ENCODE measurements around the gene BCL3. TPM values are rescaled to one million over a fixed set of nuclear protein-coding genes. Genes with fewer than 3 reads are reported as not detected.

BCL3 gene
- total and polyA plus RNA-seq, 2 of the 13 experiments (the other 11 are each of a cell fraction or from before 2014, with no cell fraction given): 2.3 to 4.0 TPM

DNA sequence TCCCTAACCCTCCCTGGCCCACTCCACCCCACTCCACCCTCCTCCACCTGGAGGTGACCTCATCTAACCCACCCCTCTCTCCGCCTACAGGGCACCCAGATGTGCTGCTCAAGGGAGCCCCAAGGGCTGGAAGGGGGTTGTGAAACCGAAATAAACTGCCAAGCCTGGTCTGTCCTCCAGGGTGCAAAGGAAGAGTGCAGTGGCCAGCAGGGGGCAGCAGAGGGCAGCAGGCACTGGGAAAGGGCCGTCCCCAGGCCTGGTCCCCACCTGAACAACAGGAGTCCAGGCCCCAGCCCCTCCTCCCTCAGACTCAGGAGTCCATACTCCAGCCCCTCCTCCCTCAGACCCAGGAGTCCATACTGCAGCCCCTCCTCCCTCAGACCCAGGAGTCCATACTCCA is 52.0 kb downstream of the BCL3 start (continued):
- TF ChIP-seq ZSCAN30 (CRISPR knock-in tag; IDR thresholded peaks at IDR 0.05): no peak
- TF ChIP-seq YEATS2 (CRISPR knock-in tag; IDR thresholded peaks at IDR 0.05; ENCODE audit: borderline replicate concordance): peak; percentile 29; the same call in 1 of the 2 replicates
- TF ChIP-seq, protein P1, sequence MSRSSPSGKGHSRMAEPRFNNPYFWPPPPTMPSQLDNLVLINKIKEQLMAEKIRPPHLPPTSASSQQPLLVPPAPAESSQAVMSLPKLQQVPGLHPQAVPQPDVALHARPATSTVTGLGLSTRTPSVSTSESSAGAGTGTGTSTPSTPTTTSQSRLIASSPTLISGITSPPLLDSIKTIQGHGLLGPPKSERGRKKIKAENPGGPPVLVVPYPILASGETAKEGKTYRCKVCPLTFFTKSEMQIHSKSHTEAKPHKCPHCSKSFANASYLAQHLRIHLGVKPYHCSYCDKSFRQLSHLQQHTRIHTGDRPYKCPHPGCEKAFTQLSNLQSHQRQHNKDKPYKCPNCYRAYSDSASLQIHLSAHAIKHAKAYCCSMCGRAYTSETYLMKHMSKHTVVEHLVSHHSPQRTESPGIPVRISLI (CRISPR knock-in tag; IDR thresholded peaks at IDR 0.05; ENCODE audit: borderline replicate concordance): no peak; the same call in 1 of the 2 replicates
- TF ChIP-seq, protein P2, sequence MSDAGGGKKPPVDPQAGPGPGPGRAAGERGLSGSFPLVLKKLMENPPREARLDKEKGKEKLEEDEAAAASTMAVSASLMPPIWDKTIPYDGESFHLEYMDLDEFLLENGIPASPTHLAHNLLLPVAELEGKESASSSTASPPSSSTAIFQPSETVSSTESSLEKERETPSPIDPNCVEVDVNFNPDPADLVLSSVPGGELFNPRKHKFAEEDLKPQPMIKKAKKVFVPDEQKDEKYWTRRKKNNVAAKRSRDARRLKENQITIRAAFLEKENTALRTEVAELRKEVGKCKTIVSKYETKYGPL (CRISPR knock-in tag; IDR thresholded peaks at IDR 0.05): no peak
- no peak for TF ChIP-seq ZNF335 (CRISPR knock-in tag; IDR thresholded peaks at IDR 0.05)
- peak; percentile 38 for TF ChIP-seq ZEB1 (IDR thresholded peaks at IDR 0.05; ENCODE audit: insufficient replicate concordance, low read depth)
- TF ChIP-seq RFX5 (IDR thresholded peaks at IDR 0.05; ENCODE audit: low read depth, low read length): no peak
- TF ChIP-seq ZNF44 (CRISPR knock-in tag; IDR thresholded peaks at IDR 0.05): no peak
- TF ChIP-seq ZNF589 (CRISPR knock-in tag; conservative IDR thresholded peaks at IDR 0.05): no peak
- peak; percentile 54; the same call in 1 of the 2 replicates for TF ChIP-seq SALL2 (CRISPR knock-in tag; IDR thresholded peaks at IDR 0.05)
- TF ChIP-seq ZNF720 (CRISPR knock-in tag; IDR thresholded peaks at IDR 0.05): no peak
- TF ChIP-seq MYNN (CRISPR knock-in tag; IDR thresholded peaks at IDR 0.05; ENCODE audit: low read depth): no peak
- TF ChIP-seq, protein P3, sequence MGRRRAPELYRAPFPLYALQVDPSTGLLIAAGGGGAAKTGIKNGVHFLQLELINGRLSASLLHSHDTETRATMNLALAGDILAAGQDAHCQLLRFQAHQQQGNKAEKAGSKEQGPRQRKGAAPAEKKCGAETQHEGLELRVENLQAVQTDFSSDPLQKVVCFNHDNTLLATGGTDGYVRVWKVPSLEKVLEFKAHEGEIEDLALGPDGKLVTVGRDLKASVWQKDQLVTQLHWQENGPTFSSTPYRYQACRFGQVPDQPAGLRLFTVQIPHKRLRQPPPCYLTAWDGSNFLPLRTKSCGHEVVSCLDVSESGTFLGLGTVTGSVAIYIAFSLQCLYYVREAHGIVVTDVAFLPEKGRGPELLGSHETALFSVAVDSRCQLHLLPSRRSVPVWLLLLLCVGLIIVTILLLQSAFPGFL (CRISPR knock-in tag; IDR thresholded peaks at IDR 0.05): no peak
- peak; percentile 67 for TF ChIP-seq PRPF4 (IDR thresholded peaks at IDR 0.05; ENCODE audit: low read depth, low read length, poor library complexity, severe bottlenecking)
- TF ChIP-seq, protein P4, sequence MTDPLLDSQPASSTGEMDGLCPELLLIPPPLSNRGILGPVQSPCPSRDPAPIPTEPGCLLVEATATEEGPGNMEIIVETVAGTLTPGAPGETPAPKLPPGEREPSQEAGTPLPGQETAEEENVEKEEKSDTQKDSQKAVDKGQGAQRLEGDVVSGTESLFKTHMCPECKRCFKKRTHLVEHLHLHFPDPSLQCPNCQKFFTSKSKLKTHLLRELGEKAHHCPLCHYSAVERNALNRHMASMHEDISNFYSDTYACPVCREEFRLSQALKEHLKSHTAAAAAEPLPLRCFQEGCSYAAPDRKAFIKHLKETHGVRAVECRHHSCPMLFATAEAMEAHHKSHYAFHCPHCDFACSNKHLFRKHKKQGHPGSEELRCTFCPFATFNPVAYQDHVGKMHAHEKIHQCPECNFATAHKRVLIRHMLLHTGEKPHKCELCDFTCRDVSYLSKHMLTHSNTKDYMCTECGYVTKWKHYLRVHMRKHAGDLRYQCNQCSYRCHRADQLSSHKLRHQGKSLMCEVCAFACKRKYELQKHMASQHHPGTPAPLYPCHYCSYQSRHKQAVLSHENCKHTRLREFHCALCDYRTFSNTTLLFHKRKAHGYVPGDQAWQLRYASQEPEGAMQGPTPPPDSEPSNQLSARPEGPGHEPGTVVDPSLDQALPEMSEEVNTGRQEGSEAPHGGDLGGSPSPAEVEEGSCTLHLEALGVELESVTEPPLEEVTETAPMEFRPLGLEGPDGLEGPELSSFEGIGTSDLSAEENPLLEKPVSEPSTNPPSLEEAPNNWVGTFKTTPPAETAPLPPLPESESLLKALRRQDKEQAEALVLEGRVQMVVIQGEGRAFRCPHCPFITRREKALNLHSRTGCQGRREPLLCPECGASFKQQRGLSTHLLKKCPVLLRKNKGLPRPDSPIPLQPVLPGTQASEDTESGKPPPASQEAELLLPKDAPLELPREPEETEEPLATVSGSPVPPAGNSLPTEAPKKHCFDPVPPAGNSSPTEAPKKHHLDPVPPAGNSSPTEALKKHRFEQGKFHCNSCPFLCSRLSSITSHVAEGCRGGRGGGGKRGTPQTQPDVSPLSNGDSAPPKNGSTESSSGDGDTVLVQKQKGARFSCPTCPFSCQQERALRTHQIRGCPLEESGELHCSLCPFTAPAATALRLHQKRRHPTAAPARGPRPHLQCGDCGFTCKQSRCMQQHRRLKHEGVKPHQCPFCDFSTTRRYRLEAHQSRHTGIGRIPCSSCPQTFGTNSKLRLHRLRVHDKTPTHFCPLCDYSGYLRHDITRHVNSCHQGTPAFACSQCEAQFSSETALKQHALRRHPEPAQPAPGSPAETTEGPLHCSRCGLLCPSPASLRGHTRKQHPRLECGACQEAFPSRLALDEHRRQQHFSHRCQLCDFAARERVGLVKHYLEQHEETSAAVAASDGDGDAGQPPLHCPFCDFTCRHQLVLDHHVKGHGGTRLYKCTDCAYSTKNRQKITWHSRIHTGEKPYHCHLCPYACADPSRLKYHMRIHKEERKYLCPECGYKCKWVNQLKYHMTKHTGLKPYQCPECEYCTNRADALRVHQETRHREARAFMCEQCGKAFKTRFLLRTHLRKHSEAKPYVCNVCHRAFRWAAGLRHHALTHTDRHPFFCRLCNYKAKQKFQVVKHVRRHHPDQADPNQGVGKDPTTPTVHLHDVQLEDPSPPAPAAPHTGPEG (CRISPR knock-in tag; IDR thresholded peaks at IDR 0.05): no peak
- TF ChIP-seq, protein P5, sequence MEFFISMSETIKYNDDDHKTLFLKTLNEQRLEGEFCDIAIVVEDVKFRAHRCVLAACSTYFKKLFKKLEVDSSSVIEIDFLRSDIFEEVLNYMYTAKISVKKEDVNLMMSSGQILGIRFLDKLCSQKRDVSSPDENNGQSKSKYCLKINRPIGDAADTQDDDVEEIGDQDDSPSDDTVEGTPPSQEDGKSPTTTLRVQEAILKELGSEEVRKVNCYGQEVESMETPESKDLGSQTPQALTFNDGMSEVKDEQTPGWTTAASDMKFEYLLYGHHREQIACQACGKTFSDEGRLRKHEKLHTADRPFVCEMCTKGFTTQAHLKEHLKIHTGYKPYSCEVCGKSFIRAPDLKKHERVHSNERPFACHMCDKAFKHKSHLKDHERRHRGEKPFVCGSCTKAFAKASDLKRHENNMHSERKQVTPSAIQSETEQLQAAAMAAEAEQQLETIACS (CRISPR knock-in tag; IDR thresholded peaks at IDR 0.05): no peak
- TF ChIP-seq, protein P6, sequence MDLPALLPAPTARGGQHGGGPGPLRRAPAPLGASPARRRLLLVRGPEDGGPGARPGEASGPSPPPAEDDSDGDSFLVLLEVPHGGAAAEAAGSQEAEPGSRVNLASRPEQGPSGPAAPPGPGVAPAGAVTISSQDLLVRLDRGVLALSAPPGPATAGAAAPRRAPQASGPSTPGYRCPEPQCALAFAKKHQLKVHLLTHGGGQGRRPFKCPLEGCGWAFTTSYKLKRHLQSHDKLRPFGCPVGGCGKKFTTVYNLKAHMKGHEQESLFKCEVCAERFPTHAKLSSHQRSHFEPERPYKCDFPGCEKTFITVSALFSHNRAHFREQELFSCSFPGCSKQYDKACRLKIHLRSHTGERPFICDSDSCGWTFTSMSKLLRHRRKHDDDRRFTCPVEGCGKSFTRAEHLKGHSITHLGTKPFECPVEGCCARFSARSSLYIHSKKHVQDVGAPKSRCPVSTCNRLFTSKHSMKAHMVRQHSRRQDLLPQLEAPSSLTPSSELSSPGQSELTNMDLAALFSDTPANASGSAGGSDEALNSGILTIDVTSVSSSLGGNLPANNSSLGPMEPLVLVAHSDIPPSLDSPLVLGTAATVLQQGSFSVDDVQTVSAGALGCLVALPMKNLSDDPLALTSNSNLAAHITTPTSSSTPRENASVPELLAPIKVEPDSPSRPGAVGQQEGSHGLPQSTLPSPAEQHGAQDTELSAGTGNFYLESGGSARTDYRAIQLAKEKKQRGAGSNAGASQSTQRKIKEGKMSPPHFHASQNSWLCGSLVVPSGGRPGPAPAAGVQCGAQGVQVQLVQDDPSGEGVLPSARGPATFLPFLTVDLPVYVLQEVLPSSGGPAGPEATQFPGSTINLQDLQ (CRISPR knock-in tag; IDR thresholded peaks at IDR 0.05): no peak
- TF ChIP-seq KLF6 (CRISPR knock-in tag; IDR thresholded peaks at IDR 0.05): 0 out of 2 replicates have a peak, but pooled peaks have one; percentile 20
